WTC11 (cell line): ENCODE data around the gene SLC25A22. TPM values are rescaled to one million over a fixed set of nuclear protein-coding genes. Genes with fewer than 3 reads are reported as not detected.
A peak's percentile ranks its signal among the peaks of the same experiment; 100 is the strongest.

Experiments used
- EMX1 ChIP-seq: fragments of 250-450 bp; sonication (Bioruptor Pico); IDR thresholded peaks from 2 replicates; pipeline ENCODE4 v1.8.0; 2021; ENCODE audit warnings: mild to moderate bottlenecking
- FOXJ3 ChIP-seq: sonication (generic); formaldehyde crosslinking; IDR thresholded peaks from 2 replicates; pipeline ENCODE4 v1.9.0; 2021; ENCODE audit warnings: missing genetic modification reagents, mild to moderate bottlenecking, borderline replicate concordance
- FOXP1 ChIP-seq: sonication (generic); formaldehyde crosslinking; IDR thresholded peaks from 2 replicates; pipeline ENCODE4 v1.8.0; 2022; ENCODE audit warnings: missing genetic modification reagents, mild to moderate bottlenecking, moderate library complexity, borderline replicate concordance
- FOXP4 ChIP-seq: sonication (generic); formaldehyde crosslinking; IDR thresholded peaks from 2 replicates; pipeline ENCODE4 v1.8.0; 2022; ENCODE audit warnings: mild to moderate bottlenecking, missing genetic modification reagents
- KAT7 ChIP-seq: sonication (generic); formaldehyde crosslinking; IDR thresholded peaks from 2 replicates; pipeline ENCODE4 v1.8.1; 2023; ENCODE audit warnings: missing genetic modification reagents, mild to moderate bottlenecking, borderline replicate concordance
- NFATC4 ChIP-seq: fragments of 250-450 bp; sonication (Bioruptor Pico); IDR thresholded peaks from 2 replicates; pipeline ENCODE4 v1.9.0; 2021; ENCODE audit warnings: mild to moderate bottlenecking
- NR1H2 ChIP-seq: sonication (generic); formaldehyde crosslinking; IDR thresholded peaks from 2 replicates; pipeline ENCODE4 v1.9.0; 2021; ENCODE audit warnings: mild to moderate bottlenecking, moderate library complexity, missing genetic modification reagents
- NR3C1 ChIP-seq: sonication (generic); formaldehyde crosslinking; conservative IDR thresholded peaks from 2 replicates; pipeline ENCODE4 v1.8.1; 2023; ENCODE audit warnings: low read depth, mild to moderate bottlenecking, missing genetic modification reagents
- SMAD4 ChIP-seq: sonication (generic); formaldehyde crosslinking; IDR thresholded peaks from 2 replicates; pipeline ENCODE4 v1.8.0; 2022; ENCODE audit warnings: mild to moderate bottlenecking, missing genetic modification reagents
- TP53 ChIP-seq: sonication (generic); formaldehyde crosslinking; IDR thresholded peaks from 2 replicates; pipeline ENCODE4 v1.8.1; 2023; ENCODE audit warnings: mild to moderate bottlenecking, missing genetic modification reagents
- ZMAT4 ChIP-seq: fragments of 250-450 bp; sonication (Bioruptor Pico); IDR thresholded peaks from 2 replicates; pipeline ENCODE4 v1.9.0; 2021; ENCODE audit warnings: mild to moderate bottlenecking
- ZNF263 ChIP-seq: sonication (generic); formaldehyde crosslinking; IDR thresholded peaks from 2 replicates; pipeline ENCODE4 v1.8.1; 2022; ENCODE audit warnings: low read depth, mild to moderate bottlenecking, moderate library complexity, missing genetic modification reagents
- ZNF317 ChIP-seq: sonication (generic); formaldehyde crosslinking; IDR thresholded peaks from 2 replicates; pipeline ENCODE4 v1.8.1; 2023; ENCODE audit warnings: low read depth, mild to moderate bottlenecking, moderate library complexity, missing genetic modification reagents, borderline replicate concordance
- ZNF396 ChIP-seq: fragments of 250-450 bp; sonication (Bioruptor Pico); IDR thresholded peaks from 2 replicates; pipeline ENCODE4 v1.8.0; 2021; ENCODE audit warnings: mild to moderate bottlenecking, moderate library complexity, borderline replicate concordance
- ZNF423 ChIP-seq: fragments of 250-450 bp; sonication (Bioruptor Pico); IDR thresholded peaks from 2 replicates; pipeline ENCODE4 v2.1.2; 2022; ENCODE audit warnings: mild to moderate bottlenecking, moderate library complexity
- total RNA-seq: library from RNA; stranded (reverse); gene quantifications from 3 replicates; pipeline ENCODE4 v1.2.3, GENCODE V29; 2021
- TF ChIP-seq, protein P1 (sequence below): sonication (generic); formaldehyde crosslinking; IDR thresholded peaks from 2 replicates; pipeline ENCODE4 v1.8.0; 2023; ENCODE audit warnings: mild to moderate bottlenecking, missing genetic modification reagents
- TF ChIP-seq, protein P2 (sequence below): fragments of 250-450 bp; sonication (Bioruptor Pico); IDR thresholded peaks from 2 replicates; pipeline ENCODE4 v1.9.0; 2021; ENCODE audit warnings: mild to moderate bottlenecking
- TF ChIP-seq, protein P3 (sequence below): sonication (generic); formaldehyde crosslinking; IDR thresholded peaks from 2 replicates; pipeline ENCODE4 v1.8.1; 2023; ENCODE audit warnings: mild to moderate bottlenecking, missing genetic modification reagents, moderate library complexity
- TF ChIP-seq, protein P4 (sequence below): fragments of 250-450 bp; sonication (Bioruptor Pico); conservative IDR thresholded peaks from 2 replicates; pipeline ENCODE4 v1.9.0; 2021; ENCODE audit warnings: mild to moderate bottlenecking
- TF ChIP-seq, protein P5 (sequence below): fragments of 250-450 bp; sonication (Bioruptor Pico); IDR thresholded peaks from 2 replicates; pipeline ENCODE4 v1.8.0; 2021; ENCODE audit warnings: mild to moderate bottlenecking
- TF ChIP-seq, protein P6 (sequence below): sonication (generic); formaldehyde crosslinking; IDR thresholded peaks from 2 replicates; pipeline ENCODE4 v1.8.0; 2022; ENCODE audit warnings: missing genetic modification reagents

Gene SLC25A22
- total RNA-seq, 1 experiment from 2014 or later = 44.8 TPM

DNA sequence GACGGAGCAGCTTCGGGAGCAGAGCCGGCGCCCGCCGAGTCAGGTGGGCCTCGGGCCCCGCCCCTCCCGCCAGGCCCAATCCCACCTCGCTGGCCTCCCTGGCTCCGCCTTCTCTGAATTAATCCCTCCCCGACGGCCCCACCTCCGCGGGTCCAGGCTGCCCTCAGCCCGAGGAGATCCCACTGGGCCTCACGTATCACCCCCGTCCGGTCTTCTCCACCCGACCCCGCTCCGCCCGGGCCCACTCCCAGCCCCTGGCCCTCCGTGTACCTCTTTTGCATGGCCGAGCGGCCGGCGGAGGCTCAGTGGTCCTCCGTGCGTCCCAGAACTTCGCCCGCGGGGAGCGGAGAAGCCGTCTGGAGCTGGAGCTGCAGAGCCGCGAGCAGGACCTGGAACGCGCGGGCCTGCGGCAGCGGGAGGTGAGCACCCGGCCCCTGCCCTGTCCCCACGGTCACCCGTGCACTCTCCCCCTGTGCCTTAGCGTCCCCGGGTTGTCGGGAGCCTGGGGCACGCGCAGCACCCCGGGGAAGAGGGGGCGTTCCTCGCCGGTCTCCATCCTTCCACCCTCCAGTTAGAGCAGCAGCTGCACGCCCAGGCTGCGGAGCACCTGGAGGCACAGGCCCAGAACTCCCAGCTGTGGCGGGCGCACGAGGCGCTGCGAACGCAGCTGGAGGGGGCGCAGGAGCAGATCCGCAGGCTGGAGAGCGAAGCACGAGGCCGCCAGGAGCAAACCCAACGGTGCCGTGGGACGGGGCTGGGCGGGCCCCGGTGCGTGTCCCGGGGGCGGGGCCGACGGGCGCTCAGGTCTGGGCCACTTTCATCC is 32.4 kb upstream of the SLC25A22 start (continued):
- TF ChIP-seq, protein P1, sequence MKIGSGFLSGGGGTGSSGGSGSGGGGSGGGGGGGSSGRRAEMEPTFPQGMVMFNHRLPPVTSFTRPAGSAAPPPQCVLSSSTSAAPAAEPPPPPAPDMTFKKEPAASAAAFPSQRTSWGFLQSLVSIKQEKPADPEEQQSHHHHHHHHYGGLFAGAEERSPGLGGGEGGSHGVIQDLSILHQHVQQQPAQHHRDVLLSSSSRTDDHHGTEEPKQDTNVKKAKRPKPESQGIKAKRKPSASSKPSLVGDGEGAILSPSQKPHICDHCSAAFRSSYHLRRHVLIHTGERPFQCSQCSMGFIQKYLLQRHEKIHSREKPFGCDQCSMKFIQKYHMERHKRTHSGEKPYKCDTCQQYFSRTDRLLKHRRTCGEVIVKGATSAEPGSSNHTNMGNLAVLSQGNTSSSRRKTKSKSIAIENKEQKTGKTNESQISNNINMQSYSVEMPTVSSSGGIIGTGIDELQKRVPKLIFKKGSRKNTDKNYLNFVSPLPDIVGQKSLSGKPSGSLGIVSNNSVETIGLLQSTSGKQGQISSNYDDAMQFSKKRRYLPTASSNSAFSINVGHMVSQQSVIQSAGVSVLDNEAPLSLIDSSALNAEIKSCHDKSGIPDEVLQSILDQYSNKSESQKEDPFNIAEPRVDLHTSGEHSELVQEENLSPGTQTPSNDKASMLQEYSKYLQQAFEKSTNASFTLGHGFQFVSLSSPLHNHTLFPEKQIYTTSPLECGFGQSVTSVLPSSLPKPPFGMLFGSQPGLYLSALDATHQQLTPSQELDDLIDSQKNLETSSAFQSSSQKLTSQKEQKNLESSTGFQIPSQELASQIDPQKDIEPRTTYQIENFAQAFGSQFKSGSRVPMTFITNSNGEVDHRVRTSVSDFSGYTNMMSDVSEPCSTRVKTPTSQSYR (CRISPR knock-in tag) = no peak
- no peak for TF ChIP-seq ZNF423 (CRISPR knock-in tag)
- no peak for TF ChIP-seq ZMAT4
- TF ChIP-seq SMAD4 (CRISPR knock-in tag) = no peak
- no peak for TF ChIP-seq EMX1 (CRISPR knock-in tag)
- TF ChIP-seq NR1H2 = no peak
- TF ChIP-seq FOXJ3 = no peak
- TF ChIP-seq, protein P2, sequence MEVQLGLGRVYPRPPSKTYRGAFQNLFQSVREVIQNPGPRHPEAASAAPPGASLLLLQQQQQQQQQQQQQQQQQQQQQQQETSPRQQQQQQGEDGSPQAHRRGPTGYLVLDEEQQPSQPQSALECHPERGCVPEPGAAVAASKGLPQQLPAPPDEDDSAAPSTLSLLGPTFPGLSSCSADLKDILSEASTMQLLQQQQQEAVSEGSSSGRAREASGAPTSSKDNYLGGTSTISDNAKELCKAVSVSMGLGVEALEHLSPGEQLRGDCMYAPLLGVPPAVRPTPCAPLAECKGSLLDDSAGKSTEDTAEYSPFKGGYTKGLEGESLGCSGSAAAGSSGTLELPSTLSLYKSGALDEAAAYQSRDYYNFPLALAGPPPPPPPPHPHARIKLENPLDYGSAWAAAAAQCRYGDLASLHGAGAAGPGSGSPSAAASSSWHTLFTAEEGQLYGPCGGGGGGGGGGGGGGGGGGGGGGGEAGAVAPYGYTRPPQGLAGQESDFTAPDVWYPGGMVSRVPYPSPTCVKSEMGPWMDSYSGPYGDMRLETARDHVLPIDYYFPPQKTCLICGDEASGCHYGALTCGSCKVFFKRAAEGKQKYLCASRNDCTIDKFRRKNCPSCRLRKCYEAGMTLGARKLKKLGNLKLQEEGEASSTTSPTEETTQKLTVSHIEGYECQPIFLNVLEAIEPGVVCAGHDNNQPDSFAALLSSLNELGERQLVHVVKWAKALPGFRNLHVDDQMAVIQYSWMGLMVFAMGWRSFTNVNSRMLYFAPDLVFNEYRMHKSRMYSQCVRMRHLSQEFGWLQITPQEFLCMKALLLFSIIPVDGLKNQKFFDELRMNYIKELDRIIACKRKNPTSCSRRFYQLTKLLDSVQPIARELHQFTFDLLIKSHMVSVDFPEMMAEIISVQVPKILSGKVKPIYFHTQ (CRISPR knock-in tag) = no peak
- TF ChIP-seq ZNF263 (CRISPR knock-in tag) = no peak
- TF ChIP-seq, protein P3, sequence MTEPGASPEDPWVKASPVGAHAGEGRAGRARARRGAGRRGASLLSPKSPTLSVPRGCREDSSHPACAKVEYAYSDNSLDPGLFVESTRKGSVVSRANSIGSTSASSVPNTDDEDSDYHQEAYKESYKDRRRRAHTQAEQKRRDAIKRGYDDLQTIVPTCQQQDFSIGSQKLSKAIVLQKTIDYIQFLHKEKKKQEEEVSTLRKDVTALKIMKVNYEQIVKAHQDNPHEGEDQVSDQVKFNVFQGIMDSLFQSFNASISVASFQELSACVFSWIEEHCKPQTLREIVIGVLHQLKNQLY (CRISPR knock-in tag) = no peak
- TF ChIP-seq TP53 (CRISPR knock-in tag) = peak; percentile 61; the same call in 1 of the 2 replicates
- TF ChIP-seq KAT7 (CRISPR knock-in tag) = no peak
- TF ChIP-seq ZNF396 (CRISPR knock-in tag) = no peak
- no peak for TF ChIP-seq ZNF317 (CRISPR knock-in tag)
- TF ChIP-seq, protein P4, sequence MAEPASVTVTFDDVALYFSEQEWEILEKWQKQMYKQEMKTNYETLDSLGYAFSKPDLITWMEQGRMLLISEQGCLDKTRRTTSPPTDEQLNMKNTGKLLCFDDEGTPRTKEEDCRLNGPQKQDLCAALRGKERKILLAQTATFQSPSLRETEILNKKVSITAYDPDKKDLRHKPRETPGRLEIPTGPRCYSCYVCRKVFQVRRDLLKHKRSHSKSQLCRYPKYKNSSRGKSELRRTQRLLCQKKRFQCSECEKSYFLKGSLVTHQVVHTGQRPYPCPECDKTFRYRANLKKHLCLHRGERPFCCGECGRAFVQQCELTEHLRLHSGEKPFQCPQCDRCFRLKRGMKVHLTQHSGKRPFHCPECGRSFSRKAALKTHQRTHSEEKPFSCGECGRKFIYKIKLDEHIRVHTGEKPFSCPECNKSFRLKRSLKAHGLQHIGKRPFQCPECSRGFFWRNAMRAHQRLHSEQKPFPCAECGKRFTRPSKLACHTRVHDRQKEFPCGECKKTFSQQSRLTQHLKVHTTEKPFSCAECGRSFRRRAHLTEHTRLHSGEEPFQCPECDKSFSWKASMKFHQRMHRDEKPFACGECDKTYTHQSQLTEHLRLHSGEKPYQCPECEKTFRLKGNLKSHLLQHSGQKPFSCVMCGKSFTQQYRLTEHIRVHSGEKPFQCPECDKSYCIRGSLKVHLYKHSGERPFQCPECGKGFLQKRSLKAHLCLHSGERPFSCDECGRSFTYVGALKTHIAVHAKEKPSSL = no peak
- TF ChIP-seq NFATC4 (CRISPR knock-in tag) = no peak
- TF ChIP-seq, protein P5, sequence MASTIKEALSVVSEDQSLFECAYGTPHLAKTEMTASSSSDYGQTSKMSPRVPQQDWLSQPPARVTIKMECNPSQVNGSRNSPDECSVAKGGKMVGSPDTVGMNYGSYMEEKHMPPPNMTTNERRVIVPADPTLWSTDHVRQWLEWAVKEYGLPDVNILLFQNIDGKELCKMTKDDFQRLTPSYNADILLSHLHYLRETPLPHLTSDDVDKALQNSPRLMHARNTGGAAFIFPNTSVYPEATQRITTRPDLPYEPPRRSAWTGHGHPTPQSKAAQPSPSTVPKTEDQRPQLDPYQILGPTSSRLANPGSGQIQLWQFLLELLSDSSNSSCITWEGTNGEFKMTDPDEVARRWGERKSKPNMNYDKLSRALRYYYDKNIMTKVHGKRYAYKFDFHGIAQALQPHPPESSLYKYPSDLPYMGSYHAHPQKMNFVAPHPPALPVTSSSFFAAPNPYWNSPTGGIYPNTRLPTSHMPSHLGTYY (CRISPR knock-in tag) = no peak
- TF ChIP-seq FOXP4 (CRISPR knock-in tag) = peak; percentile 67
- TF ChIP-seq, protein P6, sequence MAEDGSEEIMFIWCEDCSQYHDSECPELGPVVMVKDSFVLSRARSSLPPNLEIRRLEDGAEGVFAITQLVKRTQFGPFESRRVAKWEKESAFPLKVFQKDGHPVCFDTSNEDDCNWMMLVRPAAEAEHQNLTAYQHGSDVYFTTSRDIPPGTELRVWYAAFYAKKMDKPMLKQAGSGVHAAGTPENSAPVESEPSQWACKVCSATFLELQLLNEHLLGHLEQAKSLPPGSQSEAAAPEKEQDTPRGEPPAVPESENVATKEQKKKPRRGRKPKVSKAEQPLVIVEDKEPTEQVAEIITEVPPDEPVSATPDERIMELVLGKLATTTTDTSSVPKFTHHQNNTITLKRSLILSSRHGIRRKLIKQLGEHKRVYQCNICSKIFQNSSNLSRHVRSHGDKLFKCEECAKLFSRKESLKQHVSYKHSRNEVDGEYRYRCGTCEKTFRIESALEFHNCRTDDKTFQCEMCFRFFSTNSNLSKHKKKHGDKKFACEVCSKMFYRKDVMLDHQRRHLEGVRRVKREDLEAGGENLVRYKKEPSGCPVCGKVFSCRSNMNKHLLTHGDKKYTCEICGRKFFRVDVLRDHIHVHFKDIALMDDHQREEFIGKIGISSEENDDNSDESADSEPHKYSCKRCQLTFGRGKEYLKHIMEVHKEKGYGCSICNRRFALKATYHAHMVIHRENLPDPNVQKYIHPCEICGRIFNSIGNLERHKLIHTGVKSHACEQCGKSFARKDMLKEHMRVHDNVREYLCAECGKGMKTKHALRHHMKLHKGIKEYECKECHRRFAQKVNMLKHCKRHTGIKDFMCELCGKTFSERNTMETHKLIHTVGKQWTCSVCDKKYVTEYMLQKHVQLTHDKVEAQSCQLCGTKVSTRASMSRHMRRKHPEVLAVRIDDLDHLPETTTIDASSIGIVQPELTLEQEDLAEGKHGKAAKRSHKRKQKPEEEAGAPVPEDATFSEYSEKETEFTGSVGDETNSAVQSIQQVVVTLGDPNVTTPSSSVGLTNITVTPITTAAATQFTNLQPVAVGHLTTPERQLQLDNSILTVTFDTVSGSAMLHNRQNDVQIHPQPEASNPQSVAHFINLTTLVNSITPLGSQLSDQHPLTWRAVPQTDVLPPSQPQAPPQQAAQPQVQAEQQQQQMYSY = peak; percentile 43; the same call in 1 of the 2 replicates
- no peak for TF ChIP-seq FOXP1 (CRISPR knock-in tag)
- peak; percentile 77; the same call in 1 of the 2 replicates for TF ChIP-seq NR3C1 (CRISPR knock-in tag)
